Neutrophil (primary cell): ENCODE measurements around the gene PMIS2.

Experiments
- H3K27ac ChIP-seq: fragments of 200-600 bp; sonication (generic); 2 replicates; pipeline ENCODE4 v1.5.1; 2016; ENCODE audit warnings: mild to moderate bottlenecking, moderate library complexity
- H3K27me3 ChIP-seq: fragments of 200-600 bp; sonication (generic); 2 replicates; pipeline ENCODE4 v1.6.0; 2016; ENCODE audit warnings: mild to moderate bottlenecking
- H3K36me3 ChIP-seq: fragments of 200-600 bp; sonication (generic); 2 replicates; pipeline ENCODE4 v1.5.1; 2017
- H3K4me1 ChIP-seq, 2 experiments: fragments of 200-600 bp in 1 of 2; sonication (generic) in 1 of 2; 1 replicate in 1 of 2; 2 replicates in 1 of 2; pipeline versions ENCODE4 v1.5.1 to v1.6.1; 2013 to 2016; ENCODE audit warnings: low read depth in 1 of 2, low read length in 1 of 2, mild to moderate bottlenecking in 1 of 2, moderate library complexity in 1 of 2; ENCODE audit not compliant: control insufficient read depth in 1 of 2, insufficient read depth in 1 of 2
- H3K4me3 ChIP-seq, 2 experiments: fragments of 200-600 bp in 1 of 2; sonication (generic) in 1 of 2; 1 replicate in 1 of 2; 2 replicates in 1 of 2; pipeline ENCODE4 v1.5.1; 2013 to 2016; ENCODE audit warnings: low read depth in 1 of 2, low read length in 1 of 2, mild to moderate bottlenecking in 1 of 2, moderate library complexity in 1 of 2
- H3K9me3 ChIP-seq: fragments of 200-600 bp; sonication (generic); 2 replicates; pipeline ENCODE4 v1.5.1; 2016
- TF ChIP-seq, protein P1 (sequence below): fragments of 200-600 bp; sonication (generic); IDR thresholded peaks from 2 replicates; pipeline ENCODE4 v1.5.1; 2016; ENCODE audit warnings: antibody characterized with exemption

PMIS2 gene

GRCh38 chr19:35557539-35558399, 28.2 kb upstream of the PMIS2 start:
- H3K4me3 ChIP-seq, result peak overlapping the region; percentile 35 to 44
- peaks cover 5 to 10% of the 10 kb centered on the region in 2 experiments for H3K4me1 ChIP-seq
- no peaks in the 10 kb centered on the region for H3K9me3 ChIP-seq
- TF ChIP-seq, protein P1, sequence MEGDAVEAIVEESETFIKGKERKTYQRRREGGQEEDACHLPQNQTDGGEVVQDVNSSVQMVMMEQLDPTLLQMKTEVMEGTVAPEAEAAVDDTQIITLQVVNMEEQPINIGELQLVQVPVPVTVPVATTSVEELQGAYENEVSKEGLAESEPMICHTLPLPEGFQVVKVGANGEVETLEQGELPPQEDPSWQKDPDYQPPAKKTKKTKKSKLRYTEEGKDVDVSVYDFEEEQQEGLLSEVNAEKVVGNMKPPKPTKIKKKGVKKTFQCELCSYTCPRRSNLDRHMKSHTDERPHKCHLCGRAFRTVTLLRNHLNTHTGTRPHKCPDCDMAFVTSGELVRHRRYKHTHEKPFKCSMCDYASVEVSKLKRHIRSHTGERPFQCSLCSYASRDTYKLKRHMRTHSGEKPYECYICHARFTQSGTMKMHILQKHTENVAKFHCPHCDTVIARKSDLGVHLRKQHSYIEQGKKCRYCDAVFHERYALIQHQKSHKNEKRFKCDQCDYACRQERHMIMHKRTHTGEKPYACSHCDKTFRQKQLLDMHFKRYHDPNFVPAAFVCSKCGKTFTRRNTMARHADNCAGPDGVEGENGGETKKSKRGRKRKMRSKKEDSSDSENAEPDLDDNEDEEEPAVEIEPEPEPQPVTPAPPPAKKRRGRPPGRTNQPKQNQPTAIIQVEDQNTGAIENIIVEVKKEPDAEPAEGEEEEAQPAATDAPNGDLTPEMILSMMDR, result no peak
- H3K27ac ChIP-seq, result no peak overlapping the region
- no peaks in the 10 kb centered on the region for H3K36me3 ChIP-seq
- H3K27me3 ChIP-seq, result peaks cover 73% of the 10 kb centered on the region

GRCh38 chr19:35558400-35559280, 27.3 kb upstream of the PMIS2 start:
- Histone ChIP-seq H3K4me1 (peaks cover 5 to 10% of the 10 kb centered on the region in 2 experiments), H3K27me3 (peaks cover 77% of the 10 kb centered on the region), H3K36me3 (no peaks in the 10 kb centered on the region), H3K4me3 (peak overlapping the region; percentile 35 to 44), H3K9me3 (no peaks in the 10 kb centered on the region), H3K27ac (no peak overlapping the region)
- TF ChIP-seq, protein P1, result no peak

DNA sequence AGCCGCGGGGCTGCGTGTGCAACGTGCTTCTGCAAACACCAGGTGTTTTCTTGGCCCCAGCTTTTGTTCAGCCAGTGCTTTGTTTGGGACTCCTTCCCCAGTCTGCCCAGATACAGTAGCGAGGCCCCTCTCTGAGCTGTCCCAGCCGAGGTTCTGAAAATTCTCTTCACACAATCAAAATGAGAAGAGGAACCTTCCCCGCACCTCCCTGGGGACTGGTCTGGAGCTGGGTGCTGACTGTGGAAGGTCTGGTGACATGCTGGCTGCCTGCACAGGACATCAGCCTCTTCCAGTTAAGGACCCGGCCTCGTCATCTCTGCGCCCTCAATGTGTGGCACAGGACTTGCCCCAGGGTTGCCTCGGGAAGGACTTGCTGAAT, 26.7 kb upstream of the PMIS2 start:
- TF ChIP-seq, protein P1, result no peak

DNA sequence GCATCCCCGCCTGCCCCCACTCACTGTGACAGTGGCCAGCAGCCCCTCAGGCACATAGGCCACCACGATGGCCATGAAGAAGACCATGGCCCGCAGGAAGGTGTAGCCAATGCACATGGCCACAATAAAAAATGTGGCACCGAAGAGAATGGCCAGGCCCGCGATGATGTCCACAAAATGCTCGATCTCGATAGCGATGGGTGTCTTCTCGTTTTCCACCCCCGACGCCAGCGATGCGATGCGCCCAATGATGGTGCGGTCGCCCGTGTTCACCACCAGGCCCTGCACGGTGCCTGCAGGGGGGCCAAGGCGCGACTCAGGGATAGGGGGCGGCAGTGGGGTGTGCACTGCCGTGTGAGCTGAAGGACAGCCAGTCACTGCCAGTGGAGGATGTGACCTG, 26.2 kb upstream of the PMIS2 start:
- TF ChIP-seq, protein P1, result no peak
- Histone ChIP-seq H3K36me3 (no peaks in the 10 kb centered on the region), H3K27ac (no peak overlapping the region), H3K9me3 (no peaks in the 10 kb centered on the region), H3K27me3 (peaks cover 74% of the 10 kb centered on the region), H3K4me3 (no peak overlapping the region), H3K4me1 (peaks cover 5 to 10% of the 10 kb centered on the region in 2 experiments)

More for the DNA sequence above, 26.7 kb upstream of the PMIS2 start:
- Histone ChIP-seq H3K36me3 (no peaks in the 10 kb centered on the region), H3K27ac (no peak overlapping the region), H3K27me3 (peaks cover 77% of the 10 kb centered on the region), H3K9me3 (no peaks in the 10 kb centered on the region), H3K4me3 (no peak overlapping the region), H3K4me1 (peaks cover 5 to 10% of the 10 kb centered on the region in 2 experiments)

GRCh38 chr19:35560271-35560670, 25.7 kb upstream of the PMIS2 start:
- H3K27me3 ChIP-seq, result peaks cover 69% of the 10 kb centered on the region
- TF ChIP-seq, protein P1, result no peak
- peaks cover 5 to 10% of the 10 kb centered on the region in 2 experiments for H3K4me1 ChIP-seq
- H3K36me3 ChIP-seq, result no peaks in the 10 kb centered on the region
- no peak overlapping the region for H3K4me3 ChIP-seq
- no peak overlapping the region for H3K27ac ChIP-seq
- no peaks in the 10 kb centered on the region for H3K9me3 ChIP-seq
